ENCODE measurements around the gene PRKCE.

The PRKCE gene

DNA sequence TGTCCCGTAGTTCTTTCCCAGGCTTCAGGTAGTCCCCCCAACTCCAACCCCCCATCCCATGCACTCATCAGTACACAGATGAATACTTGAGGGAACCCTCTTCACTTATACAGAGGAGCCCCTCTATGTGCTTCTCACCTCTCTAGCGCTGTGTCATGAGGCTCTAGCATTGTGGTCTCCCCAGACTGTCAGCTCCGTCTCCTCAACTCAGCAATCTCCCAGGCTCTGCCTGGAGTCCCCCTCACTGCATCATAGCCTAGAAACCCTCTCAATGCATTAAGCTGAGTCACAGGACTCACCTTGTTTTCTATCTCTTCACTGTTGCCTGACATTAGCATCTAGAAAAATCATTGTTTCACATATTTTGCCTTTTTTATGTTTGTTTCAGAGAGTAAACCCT is 20.2 kb upstream of the PRKCE start:
- no peak for DNase-seq (ENCODE audit: low read depth in 1 of 2, low spot score in 1 of 2)

DNA sequence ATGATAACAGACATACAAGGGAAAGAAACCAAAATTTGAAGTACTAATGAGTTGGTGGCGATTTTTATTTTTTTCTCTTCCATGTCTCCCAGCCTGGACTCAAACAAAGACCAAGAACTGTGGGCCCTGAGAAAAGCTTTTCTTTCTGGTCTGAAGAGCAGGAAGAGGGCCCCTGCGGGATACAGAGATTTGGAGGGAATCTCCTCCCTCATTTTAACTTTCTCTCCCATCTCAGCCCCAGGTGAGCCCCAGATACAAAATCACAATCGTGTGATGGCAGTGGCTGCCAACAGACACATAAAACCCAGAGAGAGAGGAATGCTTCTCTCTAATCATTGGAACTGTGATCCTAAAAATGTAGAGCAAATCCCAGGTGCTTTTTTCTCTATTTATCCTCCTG is 19.5 kb upstream of the PRKCE start:
- no peak for DNase-seq (ENCODE audit: low read depth in 1 of 2, low spot score in 1 of 2)

DNA sequence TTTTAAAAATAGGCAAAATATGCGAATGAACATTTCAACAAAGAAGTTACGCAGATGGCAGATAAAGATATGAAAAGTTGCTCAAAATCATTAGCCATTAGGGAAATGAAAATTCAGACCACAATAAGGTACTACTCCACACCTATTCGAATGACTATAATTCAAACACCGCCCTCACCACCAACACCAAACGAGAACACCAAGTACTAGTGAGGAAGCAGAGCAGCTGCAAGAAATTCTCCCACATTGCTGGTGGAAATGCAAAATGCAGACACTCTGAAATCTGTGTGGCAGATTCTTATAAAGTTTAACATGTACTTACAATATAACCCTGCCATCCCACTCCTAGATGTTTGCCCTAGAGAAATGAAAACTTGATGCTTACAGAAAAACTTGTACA is 17.3 kb upstream of the PRKCE start:
- no peak for DNase-seq (ENCODE audit: low read depth in 1 of 2, low spot score in 1 of 2)

DNA sequence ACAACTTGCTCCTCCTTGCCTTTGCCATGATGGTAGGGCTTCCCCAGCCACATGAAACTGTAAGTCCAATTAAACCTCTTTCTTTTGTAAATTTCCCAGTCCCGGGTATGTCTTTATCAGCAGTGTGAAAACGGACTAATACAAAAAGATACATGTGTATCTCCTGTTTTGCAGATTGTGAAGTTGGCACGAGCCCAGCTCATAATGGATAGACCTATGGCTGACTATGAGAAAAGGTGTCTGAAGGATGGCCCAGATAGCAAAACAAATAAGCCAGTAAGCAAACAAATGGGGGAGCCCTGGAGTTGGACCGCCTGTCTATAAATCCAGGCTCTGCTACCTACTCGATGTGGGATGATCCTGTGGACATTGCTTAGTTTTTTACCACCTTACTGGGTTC is 15.5 kb upstream of the PRKCE start:
- DNase-seq (ENCODE audit: low read depth in 1 of 2, low spot score in 1 of 2) = no peak

DNA sequence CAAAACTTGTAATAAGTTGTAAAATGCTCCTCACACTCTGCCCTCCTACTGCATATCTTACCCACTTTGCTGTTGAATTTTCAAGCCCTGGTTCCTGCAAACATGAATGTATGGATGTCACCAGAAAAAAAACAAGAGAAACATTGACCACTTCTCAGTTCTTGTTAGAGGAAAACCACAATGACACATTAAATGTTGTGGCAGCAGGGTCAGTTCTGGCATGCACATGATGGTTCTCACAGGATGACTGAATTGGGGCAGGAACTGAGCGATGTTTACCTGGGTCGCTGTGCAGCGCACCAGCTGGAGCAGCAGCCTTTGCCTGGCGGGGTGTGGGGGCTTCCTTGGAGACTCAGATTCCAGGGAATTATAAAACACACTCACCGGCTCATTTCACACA is 14.0 kb upstream of the PRKCE start:
- no peak for DNase-seq (ENCODE audit: low read depth in 1 of 2, low spot score in 1 of 2)

DNA sequence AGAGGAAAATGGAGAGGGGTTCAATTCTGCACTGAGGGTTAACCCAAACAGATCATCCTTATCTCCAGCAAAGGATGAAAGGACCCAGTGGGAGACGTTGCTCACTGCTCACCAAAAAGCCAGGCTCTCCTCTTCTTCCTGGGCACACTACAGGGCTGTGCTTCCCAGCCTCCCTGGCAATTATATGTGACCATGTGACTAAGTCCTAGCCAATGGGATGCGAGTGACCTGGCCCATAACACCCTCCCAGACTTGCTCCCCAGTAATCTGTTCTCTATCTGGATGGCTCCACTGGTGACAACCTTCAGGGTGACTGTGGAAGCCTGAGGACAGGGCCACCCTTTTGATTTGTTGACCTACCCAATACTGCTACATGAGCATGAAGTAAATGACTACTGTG is 10.9 kb upstream of the PRKCE start:
- DNase-seq (ENCODE audit: low read depth in 1 of 2, low spot score in 1 of 2) = no peak

DNA sequence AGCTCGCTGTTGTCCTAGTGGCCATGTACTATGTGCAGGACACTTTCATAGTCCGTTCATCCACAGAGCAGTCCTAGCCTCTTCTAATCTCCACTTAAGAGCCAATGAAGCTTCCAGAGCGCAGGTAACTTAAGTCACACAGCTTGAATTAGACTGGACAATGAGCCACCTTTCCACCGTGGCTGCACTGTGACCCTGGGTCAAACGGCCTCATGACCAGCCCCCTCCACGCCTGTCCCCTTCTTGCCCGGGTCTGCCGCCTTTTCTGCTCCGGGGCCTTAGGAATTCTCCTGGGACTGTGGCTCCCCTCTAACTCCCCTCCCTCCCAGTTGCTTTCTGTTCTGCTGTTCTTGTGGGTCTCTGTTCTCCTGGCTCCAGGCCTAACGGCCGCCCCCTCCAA is 8.4 kb upstream of the PRKCE start:
- DNase-seq (ENCODE audit: low read depth in 1 of 2, low spot score in 1 of 2) = no peak

DNA sequence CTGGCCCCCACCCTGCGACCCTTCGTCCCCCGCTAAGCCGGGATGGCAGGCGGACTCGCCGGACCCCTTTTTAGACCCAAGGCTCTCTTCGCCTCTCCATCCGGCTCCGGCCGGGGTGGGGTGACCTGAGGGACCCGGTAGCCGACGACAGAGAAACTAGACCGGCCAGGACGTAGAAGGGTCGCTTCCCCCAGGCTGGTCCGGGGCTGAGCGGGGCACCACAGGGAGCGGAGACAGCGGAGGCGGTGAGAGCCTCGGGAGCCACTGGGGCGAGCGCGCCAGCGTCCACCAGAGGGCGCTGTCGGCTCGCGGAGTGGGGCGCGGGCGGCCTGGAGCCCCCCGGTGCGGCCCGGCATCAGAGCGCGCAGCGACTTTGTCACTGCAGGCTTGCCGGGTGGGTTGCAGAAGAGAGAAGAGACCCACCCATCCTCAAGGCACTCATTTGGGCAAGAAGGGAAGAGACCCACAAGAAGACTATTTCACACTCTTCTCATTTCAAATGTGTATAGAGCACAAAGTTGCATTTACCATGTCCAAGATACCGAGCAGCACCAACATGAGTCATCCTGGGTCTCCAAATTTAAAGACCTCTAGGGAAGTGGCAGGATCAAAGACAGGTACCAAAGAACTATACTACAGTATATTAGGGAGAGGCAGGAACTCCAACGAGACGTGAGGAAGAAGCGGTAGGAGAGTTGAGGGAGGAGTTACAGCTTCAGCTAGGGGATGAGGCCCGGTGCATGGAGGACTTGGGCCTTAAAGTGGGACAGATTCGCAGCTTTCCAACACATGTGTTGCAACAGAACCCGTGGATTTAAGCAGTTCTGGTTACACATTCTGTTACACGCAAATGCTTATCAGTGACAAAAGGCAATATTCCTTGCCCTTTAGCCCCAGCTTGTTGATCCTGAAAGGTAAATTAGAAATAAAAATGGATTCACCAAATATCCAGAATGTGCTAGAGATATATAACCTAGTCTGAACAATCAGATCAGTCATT is 7.6 kb upstream of the PRKCE start:
- DNase-seq (ENCODE audit: low read depth in 1 of 2, low spot score in 1 of 2) = peak; percentile 60 to 65

DNA sequence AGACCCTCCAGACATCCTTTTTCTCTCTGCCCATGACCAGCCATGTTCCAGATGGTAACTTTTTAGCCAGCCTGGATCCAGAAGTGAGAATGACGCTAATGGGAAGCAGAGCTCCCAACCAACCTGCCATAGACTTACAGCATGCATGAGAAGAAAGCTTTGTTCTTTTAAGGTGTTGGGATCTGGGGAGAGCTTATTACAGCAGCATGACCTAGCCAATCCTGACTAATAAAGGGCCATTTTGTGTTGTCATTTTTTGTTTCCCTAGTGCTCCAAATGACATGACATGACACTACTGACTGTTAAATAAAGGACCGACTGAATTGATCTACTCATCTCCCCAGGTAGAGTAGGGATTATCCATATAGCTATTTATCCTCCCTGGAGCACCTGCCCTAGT is 5.2 kb upstream of the PRKCE start:
- no peak for DNase-seq (ENCODE audit: low read depth in 1 of 2, low spot score in 1 of 2)

DNA sequence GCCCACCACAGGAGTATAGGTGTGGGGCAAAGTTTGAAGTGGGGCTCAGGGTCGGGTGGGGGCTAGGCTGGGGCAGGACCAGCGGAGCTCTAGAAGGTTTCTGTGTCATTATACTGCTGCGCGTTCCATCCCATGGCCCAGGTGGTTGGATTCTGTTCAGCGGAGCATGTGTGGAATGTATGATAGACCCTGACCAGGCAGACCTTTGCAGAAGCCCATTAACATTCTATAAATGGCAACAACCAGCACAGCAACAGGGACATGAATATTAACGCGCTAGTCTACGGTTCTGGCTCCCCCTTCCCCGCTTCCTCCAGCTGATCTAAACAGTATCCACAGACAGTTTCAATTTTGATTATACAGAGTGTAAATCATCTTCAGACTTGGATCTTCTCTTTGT is 4.1 kb upstream of the PRKCE start:
- no peak for DNase-seq (ENCODE audit: low read depth in 1 of 2, low spot score in 1 of 2)

DNA sequence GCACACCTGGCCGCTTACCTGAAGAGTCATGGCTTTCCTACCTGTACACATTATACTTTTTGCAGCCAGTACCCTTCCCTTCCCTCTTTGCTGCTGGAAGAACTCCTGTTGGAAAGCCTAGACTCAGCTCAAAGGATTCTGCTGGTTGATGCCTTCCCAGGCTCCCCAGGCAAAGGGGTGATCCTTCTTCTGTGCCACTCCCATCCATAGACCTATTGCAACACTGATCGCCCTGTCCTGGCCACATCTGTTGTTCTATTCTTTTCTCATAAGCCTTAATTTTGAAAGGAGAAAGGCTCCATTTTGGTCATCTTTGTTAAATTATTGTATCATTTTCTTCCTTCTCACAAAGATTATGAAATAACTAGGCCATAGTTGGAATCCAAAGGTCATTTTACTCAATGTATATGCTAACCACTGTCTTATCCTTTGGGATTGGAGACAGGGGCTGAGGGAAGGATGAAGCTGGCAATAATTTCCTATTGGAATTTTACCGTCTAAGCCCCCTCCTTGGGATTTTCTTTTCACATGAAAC is 3.4 kb upstream of the PRKCE start:
- no peak for DNase-seq (ENCODE audit: low read depth in 1 of 2, low spot score in 1 of 2)

DNA sequence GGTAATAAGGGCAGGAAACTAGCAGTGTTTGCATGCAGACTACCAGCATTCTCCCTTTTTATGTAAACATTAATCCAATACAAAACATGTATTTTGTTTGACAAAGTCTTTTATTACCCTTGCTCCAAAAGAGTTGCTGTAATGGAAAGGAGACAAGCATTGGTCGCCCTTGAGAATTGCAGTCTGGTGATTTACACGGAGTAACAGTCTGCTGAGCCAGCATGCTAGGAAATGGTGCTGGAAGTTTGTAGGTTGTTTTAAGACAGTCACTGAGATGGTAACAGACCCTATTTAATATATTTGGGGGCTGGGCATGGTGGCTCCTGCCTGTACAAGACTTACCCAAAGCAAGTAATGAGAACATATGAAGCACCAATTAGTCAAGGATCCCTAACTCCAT is 2.8 kb upstream of the PRKCE start:
- no peak for DNase-seq (ENCODE audit: low read depth in 1 of 2, low spot score in 1 of 2)

DNA sequence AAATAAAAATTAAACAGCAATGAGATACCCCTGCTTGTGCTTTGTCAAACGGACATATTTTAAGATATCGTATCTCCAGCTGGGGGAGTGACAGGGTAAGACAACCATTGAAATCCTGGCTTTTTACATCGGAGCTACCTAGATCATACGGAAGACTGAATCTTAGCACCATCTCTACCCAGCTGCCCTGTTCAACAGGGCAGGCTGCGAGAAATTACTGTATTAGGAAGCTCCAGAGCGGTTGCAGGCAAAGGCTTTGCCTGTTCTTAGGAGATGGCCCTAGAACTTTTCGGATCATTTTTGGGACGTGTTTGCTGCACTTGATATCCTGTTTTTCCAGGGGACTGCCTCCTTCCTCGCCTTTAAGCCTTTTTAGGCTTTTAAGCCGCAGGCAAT is 2.0 kb upstream of the PRKCE start:
- no peak for DNase-seq (ENCODE audit: low read depth in 1 of 2, low spot score in 1 of 2)

DNA sequence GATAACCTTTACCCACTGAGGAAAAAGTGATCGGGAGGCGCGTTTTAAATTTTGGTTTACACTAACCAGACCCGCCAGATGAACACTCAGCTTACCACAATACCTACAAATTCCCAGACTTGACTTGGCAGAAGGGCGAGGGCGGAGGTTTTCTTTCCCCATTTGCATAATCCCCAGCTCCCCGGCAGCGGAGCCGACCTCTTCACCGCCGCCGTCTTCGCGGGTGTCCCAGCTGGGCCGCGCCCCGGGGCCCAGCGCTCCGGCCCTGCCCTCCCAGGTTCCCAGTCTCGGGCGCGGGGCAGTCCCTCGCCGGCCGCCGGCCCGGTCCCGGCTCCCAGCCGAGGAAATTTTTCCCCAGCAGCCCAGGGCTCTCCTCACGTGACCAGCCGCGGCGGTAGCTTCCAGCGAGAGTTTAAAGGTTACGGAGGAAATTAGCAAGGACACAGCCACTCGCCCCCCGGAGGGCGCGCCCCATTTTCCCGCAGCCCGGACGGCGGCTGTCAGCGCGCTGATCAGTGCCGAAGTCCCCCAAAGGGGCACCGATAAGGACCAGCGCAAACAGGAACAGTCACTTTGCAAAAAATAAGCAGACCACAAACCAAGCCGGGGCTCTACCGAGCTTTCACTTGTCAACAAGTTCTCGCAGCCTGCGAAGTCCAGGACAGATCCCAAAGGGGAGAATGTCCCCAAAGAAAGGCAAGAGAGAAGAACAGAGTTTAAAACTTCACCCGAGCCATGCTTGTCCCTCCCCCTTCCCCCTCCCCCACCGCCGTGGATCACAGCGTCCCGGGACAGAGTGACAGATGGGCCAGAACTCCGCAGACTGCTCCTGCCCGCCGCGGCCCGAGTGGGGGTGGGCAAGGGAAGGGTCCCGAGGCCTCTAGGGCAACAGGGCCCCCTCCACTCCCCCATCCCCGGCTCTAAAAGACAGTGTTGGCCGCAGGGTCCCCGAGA is 1.3 kb upstream of the PRKCE start:
- peak; percentile 29 to 35 for DNase-seq (ENCODE audit: low read depth in 1 of 2, low spot score in 1 of 2)

DNA sequence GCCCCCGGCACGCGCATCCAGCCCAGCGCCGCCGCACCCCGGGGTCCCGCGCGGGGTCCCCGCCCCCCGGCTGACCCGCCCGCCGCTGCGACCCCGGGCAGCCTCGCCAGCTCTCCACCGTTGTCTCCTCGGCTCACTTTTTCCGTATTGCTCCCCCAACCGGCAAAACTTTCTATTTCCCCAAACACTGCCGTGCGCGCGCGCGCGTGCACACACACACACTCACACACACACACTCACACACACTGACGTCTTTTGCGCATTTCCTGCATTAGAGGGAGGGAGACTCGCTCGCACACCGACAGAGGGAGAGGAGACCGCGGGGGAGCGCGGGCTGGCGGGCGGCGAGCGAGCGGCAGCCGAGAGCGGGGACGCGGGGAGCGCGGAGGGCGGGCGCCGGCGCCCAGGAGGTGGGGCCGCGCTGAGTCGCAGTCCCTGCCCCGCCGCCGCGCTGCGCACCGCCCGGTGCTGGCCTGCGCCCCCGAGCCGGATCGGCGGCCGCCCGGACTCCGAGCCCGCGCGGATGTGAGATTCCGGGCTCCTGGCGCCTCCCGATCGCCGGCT is 542 bp upstream of the PRKCE start:
- DNase-seq (ENCODE audit: low read depth in 1 of 2, low spot score in 1 of 2) = peak; percentile 85 to 88

DNA sequence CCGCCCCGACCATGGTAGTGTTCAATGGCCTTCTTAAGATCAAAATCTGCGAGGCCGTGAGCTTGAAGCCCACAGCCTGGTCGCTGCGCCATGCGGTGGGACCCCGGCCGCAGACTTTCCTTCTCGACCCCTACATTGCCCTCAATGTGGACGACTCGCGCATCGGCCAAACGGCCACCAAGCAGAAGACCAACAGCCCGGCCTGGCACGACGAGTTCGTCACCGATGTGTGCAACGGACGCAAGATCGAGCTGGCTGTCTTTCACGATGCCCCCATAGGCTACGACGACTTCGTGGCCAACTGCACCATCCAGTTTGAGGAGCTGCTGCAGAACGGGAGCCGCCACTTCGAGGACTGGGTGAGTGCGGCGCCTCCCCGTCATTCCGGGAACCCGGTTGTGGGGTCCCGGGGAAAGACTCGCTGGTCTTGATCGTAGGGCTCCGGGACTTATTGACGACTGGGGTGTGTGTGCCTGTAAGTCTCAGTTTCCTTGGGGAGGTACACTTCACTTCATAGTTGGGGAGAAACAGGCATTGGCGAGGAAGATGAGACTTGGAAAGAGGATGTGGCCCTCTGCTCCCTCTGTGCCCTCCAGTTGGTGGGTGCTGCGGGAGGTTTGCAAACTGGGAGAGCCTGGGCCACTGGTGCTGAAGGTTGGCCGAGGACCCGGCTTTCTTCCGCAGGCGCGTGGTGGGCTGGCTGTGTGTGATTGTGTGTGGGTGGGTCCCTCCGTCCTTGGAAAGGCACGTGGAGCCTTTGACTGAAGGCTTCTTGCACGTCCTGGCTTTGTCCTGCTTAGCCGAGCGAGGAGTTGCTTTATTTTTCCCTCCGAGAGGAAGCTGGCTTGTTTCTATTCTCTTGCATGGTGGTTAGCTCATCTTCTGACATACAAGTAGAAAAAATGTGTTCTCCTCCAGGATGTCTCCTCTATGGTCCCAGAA is 886 bp downstream of the PRKCE start:
- DNase-seq (ENCODE audit: low read depth in 1 of 2, low spot score in 1 of 2) = no peak

DNA sequence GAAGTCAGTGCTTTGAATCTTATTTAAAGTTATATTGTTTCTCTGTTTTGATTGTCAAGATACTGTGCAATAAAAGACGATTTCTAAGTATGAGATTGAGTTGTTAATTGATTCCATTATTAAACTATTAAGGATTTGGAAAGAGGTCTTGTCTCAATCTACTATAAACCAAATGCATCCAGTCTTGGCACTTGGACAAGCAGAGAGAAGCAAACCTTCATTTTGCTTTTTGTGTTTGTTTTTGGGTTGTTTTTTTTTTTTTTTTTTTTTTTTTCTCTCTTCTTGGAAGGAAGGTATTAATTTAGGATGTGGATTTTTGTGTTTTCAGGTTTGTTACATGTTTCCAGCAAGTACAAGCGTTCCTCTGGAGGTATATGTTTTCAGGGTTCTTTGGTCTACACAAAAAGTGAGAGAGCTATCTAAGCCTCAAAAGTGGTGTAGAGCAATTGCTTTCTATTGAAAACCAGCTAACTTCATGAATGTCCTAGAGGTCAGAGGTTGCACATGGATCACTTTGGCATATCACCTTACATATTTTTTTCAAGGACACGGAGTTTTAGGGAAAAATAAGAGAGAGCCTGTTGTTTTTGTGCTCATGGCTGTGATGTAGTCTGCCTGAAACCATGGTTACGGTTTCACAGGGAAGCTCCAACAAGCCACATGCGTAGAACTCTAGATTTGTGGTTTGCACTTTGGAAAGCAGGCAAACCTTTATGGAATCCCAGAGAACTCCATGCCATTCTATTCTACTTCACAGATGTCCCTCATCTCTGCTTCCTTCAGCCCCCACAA is 1.8 kb downstream of the PRKCE start:
- no peak for DNase-seq (ENCODE audit: low read depth in 1 of 2, low spot score in 1 of 2)

DNA sequence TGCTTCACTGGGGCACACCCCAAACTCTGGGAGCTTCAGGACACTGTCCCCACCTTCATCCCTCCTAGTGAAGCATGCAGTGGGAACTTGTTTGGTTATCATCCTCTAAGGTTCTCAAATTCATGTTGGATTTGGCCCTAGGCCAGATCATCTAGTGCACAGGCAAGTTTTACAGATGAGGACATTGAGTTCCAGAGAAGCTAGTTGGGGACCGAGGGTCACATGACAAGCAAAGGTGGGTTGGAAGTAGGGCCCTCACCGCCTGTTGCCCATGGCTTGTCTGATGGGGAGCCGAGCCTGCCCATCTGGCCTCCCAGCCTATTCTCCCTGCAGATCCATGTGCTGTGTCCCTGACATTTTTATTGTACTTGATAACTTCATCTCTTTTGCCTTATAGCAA is 2.8 kb downstream of the PRKCE start:
- no peak for DNase-seq (ENCODE audit: low read depth in 1 of 2, low spot score in 1 of 2)

DNA sequence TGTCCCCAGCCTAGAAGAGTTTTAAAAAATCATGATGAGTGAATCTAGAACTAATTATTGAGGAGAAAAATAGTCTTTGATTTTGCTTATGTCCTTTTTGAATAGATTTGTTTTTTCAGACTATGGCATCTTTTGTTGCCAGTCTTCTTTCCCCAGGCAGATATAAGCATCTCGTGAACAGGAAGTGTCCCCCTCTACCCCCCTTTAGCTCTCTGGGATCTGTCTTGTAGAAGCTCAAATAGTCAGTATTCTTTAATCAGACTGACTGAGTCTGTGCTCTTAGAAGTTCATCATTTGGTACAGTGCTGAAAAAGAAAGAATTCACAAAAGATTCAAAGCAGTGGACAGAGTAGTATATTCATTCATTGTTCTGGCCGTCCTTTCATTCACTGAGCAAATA is 10.4 kb downstream of the PRKCE start:
- DNase-seq (ENCODE audit: low read depth in 1 of 2, low spot score in 1 of 2) = no peak

All from activated T-helper 1 cell treated with anti-CD3 and anti-CD28 coated beads, Interleukin-2, amount 50 U/mL, for 16 hours (primary cell).